GM21515 (cell line): Measurements from ENCODE around the gene ADAM8.
"Not testable (repeated sequence)": the region's sequence is repeated elsewhere in the genome, so short reads cannot be mapped to it uniquely, and the experiment has no call there.

ENCODE experiments used
- ATAC-seq: cut with Tn5 transposase; IDR thresholded peaks from one replicate; pipeline ENCODE4 v1.9.1; 2021; ENCODE audit not compliant: unreplicated experiment

The ADAM8 gene

DNA sequence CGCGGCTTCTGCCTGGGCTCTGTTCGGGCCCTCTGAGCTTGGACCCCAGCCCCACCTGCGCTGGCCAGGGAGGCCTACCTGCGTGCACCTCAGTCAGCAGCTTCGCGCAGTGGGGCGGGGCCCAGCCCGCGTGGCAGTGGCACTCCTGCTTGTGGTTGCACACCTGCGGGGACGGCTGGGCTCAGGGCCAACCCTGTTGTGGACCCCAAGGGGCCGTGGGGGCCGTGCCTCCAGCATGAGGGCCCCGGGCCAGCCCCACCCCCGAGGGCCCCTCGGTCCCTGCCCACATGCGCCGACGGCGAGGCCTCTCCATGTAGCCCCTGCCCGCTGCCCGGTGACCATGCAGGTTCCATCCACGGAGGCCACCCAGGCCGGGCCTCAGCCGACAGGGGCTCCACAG, 7.3 kb downstream of the ADAM8 start:
- no peak for ATAC-seq

- no peak for ATAC-seq
Measured at GRCh38 chr10:133268532-133268931, 8.1 kb downstream of the ADAM8 start.

- ATAC-seq: no peak
Measured at GRCh38 chr10:133267829-133268228, 8.8 kb downstream of the ADAM8 start.

DNA sequence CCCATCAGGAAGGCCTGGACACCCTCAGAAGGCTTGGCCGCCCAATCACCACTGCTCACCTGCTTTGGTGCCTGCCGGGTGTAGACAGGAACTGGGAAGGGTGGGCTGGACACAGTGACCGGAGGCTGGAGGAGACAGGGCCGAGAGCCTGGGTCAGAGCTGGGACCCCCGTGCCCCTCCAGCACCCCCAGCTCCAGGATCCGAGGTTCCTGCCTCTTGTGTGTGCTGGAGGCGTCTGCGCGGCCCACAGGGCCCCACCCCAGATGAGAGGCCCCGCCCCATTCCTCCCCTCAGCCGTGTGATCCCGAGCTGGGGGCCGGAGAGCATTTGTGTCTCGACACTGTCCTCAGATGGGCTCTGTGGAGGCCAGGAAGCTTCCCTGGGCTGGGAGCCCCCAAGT, 9.4 kb downstream of the ADAM8 start:
- no peak for ATAC-seq

GRCh38 chr10:133266056-133266795, 10.4 kb downstream of the ADAM8 start:
- no peak for ATAC-seq

GRCh38 chr10:133265052-133265451, 11.6 kb downstream of the ADAM8 start:
- not testable (repeated sequence) for ATAC-seq

GRCh38 chr10:133264461-133264860, 12.2 kb downstream of the ADAM8 start:
- ATAC-seq: no peak

GRCh38 chr10:133263674-133264073, 13.0 kb downstream of the ADAM8 start:
- no peak for ATAC-seq

GRCh38 chr10:133262696-133263095, 14.0 kb downstream of the ADAM8 start:
- ATAC-seq: no peak

DNA sequence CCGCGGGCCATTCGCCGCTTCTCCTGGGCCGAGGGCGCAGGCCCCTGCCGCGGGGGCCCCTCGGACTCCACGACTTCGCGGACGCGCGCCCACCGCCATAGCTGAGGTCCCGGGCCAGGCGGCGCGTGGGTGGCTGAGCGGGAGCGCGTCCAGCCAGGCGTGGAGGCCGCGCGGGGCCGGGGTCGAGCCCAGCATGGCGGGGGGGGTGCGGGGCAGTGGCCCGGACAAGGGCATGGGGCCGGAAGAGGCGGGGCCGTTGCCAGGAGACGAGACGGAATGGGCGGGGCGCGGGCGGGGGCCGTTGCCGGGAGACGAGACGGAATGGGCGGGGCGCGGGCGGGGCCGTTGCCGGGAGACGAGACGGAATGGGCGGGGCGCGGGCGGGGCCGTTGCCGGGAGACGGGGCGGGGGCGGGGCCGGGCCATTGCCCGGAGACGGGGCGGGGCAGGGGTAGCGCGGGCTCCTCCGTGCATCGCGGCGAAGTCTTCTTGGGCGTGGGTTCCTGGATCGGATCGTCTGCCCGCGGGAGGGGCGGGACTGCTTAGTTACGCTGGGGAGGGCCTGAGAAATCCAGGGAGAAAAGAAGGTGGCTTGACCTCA, 14.8 kb downstream of the ADAM8 start:
- ATAC-seq: peak; percentile 47

DNA sequence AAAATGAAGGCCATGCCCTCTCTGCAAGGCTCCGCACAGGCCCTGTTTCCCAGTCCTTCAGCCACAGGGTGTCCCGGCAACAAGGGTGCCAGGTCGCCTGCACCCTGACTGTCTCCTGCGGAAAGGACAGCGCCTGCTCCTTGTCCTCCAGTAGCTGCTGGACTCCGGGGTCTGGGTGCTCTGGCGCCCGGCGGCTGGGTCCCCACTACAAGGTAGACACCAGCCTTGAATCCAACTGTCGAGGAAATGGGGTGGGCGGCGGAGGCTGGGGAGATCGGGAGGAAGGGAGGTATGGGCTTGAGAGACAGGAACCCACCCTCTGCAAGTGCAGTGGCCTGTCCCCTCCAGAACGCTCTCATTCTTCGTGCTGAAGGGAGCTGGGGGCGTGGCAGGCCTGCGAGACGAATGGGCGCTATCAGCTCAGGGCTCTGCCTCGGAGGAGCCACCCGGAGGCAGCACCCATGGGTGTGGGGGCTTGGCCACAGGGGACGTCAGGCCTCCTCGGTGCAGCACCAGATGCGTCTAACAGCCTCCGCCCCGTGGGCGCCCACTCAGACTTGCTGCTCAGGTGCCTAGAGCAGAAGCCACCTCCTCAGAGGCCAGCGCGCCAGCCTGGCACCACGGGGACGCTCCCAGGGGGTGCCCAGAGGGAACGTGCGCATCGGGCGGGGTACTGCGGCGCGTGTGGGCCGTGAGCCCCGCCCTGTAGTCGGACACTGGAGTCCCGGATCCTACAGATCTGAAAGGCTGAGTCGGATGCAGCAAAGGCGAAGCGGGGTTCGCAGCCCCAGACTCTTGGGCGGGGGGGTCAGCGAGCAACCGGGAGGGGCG, 15.6 kb downstream of the ADAM8 start:
- peak; percentile 44 for ATAC-seq

- no peak for ATAC-seq
Measured at GRCh38 chr10:133259602-133259989, 17.1 kb downstream of the ADAM8 start.

- no peak for ATAC-seq
Measured at GRCh38 chr10:133258818-133259601, 17.7 kb downstream of the ADAM8 start.

DNA sequence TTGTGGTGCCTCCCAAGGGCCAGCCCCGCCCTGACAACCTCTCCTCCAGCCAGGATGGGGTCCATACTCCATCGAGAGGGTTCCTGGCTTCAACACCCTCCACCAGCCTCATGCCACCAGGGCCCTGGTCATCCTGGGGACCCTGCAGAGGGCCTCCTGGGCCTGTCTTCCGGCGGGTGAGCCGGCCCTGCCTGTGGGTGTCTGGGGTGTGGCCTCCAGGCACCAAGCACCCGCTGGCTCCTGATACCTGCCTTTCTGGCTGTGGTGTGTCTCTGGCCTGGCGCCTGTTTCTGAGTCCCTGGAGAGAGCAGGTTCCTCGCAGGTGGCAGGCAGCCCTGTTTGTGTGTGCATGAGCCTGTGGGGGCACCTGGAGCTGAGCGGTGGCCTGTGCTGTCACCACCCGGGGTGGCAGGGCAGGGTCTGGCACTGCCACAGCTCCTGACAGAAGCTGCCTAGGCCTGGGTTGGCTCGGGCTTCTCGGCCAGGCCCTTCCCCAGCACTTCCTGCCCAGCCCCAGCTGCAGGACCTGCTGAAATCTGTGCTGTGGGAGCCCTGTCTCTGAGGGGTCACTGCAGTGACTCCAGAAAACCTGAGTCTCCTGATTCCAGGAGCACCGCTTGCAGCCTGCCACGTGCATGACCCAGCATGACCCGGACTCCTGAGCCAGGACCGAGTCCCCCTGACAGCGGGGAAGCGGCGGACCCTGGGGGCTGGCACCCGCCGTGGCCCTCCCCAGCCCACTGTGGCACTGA, 18.4 kb downstream of the ADAM8 start:
- ATAC-seq: no peak

DNA sequence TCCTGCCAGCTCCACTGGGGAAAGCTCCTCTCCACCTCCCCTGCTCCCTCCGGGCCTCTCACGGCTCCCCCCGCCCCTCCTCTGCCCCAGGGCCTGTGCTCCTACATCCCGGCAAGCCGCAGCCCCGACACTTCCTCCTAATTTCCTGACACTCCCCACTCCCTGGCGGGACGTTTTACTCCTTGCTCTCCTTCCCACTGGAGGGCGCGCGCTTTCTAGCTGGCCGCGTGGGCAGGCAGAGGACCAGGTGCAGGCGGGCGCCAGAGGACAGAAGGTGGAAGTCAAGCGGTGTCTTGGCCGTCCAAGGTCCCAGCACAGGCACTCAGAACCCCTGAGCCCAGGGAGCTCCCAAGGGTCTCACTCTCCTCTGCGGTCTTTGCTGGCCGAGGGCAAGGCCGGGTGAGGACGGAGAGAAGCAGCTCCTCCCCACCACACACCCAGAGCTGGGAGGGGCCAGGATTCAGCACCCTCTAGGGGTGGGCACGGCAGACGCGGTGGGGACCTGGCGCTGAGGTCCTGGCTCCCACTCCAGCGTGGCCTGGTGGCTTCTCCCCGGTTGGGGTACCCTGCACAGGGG, 19.1 kb downstream of the ADAM8 start:
- no peak for ATAC-seq

GRCh38 chr10:133255323-133255722, 21.3 kb downstream of the ADAM8 start:
- ATAC-seq: no peak

DNA sequence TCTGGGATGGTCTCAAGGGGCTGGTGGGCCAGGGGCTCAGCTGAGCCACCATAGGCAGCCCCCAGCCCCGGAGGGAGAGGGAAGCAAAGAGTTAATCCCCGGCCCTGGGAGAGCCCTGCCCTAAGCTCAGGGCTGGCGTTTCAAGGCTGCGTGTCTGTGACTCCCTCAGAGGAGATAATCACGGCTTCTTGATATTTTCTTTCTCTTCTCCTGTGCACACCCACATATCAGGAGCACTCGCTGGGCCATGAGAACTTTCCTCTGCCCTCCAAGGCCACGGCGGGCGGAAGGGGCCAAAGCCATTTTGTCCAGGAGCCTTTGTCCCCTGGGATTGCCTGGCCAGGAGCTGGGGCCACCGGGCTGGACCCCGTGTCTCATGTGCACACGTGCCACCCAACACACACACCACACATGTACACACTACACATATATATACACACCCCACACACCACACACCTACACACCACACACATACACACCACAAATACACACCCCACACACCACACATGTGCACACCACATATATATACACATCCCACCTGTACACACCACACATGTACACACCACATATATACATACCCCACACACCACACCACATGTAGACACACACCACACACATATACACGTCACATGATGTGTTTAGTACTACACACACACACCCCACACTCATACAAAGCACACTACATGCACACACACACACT, 22.1 kb downstream of the ADAM8 start:
- ATAC-seq: no peak

DNA sequence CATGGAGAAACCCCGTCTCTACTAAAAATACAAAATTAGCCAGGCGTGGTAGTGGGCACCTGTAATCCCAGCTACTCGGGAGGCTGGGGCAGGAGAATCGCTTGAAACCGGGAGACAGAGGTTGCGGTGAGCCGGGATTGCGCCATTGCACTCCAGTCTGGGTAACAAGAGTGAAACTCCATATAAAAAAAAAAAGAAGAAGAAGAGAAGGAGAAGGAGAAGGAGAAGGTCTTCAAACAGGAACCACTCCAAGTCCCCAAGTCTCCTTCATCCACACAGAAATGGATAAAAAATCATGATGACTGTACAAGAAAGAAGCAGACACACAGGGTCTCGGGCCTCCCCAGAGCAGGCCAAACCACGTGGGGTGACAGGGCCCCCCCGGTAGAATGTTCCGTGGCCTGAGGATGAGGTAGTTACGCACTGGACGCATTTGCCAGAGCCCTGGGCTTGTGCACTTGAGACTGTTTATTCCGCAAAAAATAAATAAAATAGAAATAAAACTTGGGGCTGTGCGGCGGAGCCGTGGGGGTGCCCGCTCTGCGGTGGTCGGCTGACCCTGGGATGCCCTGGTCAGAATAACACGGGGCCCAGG, 23.2 kb downstream of the ADAM8 start:
- ATAC-seq: no peak

GRCh38 chr10:133252223-133252552, 24.5 kb downstream of the ADAM8 start:
- no peak for ATAC-seq
